CMK (cell line): ENCODE results near the gene CNIH4.
A peak's percentile ranks its signal among the peaks of the same experiment; 100 is the strongest.
"Not testable (repeated sequence)": the region's sequence is repeated elsewhere in the genome, so short reads cannot be mapped to it uniquely, and the experiment has no call there.

Experiments used
- DNase-seq: peaks from one replicate; pipeline ENCODE4 v3.0.0-alpha.2; 2010; ENCODE audit warnings: low read depth

The CNIH4 gene

DNA sequence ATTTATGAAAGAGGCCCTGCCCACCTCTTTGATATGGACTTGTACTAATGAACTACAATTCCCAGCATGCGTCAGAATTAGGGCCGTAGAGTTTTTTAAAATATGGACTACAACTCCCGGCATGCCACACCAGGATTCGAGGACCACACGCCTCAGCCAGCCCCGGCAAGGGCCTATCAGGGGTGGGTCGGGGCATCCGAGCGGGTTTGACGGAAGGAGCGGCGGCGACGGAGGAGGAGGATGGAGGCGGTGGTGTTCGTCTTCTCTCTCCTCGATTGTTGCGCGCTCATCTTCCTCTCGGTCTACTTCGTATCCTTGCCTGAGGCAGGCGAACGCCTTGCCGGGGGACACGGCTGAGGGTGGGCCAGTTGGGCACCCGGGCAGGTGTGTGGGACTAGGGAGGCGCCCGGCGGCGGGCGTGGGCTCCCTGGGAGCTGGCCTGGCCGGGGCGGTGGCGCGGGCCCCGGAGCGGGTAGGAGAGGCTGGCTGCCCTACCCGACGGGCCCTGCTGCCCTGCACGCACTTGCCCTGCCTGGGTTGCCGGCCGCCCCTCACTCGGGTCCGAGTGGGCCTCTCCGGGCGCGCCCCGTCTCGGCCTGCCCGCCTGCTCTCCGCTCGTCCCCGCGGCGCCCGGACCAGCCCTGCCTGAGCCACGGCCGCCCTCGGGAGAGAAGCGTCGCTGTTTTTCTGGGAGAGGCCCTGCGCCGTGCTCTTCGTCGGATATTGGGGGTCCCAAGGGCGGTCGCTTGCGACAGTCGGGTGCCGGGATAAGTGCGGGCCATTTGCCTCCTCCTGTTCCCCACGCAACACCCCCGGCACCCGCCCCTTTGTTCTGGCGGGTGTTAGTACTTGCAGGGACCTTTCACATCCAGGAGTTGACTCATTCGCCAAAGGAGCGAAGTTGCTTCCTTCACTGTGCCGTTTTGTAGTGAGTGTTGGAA lies at the start of gene CNIH4:
Gene CNIH4, plus strand, starts transcription at position 195 of the 941 bp plus-strand sequence. Its CDS starts 46 bp downstream, at position 241.
- peak; percentile 82 for DNase-seq

DNA sequence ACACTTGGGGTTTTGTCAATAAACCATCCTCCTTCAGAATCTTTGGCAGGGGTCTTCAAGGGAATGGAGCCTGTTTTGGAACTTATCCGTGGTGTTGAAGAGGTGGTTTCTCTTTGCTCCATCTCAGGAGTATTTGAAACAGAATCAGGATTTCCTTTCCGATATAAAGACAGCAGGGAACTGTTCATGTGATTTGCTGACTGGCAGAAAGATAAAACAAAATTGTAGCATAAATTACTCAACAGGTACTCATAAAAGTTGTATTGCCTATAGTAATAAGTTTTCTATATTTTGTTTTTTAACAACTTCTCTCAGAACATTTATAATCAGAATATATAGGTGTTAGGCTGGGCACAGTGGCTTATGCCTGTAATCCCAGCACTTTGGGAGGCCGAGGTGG lies 48.6 kb upstream of the CNIH4 start:
- DNase-seq: no peak

DNA sequence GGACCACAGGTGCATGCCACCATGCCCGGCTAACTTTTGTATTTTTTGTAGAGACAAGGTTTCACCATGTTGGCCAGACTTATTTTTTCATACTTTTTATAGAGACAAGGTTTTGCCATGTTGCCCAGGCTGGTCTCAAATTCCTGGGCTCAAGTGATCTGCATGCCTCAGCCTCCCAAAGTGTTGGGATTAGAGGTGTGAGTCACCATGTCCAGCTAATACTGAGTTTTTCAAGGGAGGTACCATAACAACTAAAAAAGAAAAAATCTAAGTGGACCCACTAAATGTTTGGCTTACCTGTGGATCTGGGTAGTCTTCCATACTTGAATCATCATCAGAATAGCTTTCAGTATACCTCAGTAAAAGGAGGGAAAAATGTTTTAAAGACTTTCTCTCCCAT lies 45.2 kb upstream of the CNIH4 start:
- DNase-seq: not testable (repeated sequence)

DNA sequence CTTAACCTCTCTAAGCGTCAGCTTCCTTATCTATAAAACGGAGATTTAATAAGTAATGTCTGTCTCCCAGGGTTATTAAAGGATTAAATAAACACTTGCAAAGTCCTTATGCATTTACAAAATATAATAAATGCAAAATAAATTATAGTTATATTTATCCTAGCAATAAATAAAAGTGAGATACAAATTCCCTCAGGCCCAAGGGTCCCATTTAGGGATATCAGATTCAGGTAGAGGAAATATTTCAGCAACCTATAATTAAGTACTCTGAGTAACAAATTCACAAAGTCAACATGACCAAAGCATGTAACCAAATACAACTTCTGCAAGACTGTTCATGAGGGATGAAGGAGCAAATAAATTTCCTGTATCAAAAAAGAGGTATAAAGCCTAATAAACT lies 44.7 kb upstream of the CNIH4 start:
- DNase-seq: no peak

DNA sequence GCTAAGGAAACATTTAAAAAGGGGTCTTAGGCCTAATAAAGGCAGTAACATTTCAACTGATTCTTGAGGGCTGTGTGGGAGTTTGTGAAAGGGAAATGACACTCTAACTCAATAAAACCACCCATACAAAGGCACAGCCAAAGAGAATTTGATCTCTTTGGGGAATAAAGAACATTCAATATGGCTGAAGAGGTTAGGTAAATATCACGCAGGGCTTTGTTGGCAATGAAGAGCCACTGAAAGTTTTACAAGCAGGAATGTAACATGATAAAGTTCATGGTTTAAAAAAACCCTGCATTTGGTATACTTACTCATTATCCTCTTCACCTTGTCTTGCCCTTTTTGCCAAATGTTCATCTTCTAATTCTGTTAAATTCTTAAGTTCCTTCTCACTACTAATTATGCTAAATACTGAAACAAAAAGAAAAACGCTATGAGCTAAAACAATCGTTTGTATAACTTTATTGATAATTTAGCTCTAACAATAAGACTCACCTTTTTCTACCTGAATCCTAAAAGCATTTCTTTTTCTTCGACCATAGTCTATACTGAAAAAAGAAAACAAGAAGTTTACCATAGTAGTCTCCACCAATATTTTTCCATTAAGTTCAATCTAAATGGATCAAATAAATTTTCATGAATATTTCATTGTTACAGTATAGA lies 39.2 kb upstream of the CNIH4 start:
- no peak for DNase-seq

DNA sequence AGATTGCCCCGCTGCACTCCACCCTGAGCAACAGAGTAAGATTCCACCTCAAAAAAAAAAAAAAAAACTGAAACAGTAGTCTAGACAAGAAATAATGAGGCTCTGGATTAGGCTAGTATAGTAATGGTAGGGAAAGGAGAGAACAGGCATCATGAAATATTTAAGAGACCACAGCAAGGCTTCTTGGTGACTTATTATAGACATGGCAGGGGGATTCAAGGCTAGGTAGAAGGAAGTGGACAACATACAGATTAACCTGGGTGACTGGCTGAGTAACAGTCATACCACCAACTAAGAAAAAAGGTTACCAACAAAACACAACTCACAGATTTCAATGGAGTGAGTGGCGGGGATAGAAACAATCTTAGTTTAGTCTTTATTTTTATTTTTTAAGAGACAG lies 35.0 kb upstream of the CNIH4 start:
- no peak for DNase-seq

DNA sequence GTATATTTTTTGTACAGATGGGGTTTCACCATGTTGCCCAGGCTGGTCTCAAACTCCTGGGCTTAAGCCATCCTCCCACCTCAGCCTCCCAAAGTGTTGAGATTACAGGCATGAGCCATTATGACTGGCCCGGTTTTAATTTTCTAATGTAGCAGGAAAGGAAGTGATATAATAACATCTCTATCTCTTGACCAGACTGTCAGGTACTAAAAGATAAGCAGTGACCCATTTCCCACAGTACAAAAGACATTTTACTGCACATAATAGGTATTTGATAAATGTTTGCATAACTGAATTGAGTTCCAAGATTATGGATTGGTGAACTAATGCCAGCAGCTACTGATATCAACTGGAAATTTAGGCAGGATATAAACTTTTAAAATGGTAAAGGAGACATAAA lies 30.7 kb upstream of the CNIH4 start:
- DNase-seq: no peak

DNA sequence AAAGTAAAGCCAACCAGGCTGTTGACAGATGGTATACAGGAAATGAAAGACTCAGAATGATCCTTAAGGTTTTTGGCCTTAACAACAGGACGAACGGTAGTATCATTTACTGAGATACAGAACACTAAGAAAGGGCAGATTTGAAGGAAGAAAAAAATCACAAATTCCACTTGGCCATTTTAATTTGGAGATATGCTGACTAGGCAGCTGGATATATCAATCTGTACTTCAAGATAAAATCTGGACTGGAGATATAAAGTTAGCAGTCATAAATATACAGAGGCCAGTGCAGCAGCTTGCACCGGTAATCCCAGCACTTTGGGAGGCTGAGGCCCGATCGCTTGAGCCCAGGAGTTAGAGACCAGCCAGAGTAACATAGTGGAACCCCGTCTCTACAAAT lies 28.0 kb upstream of the CNIH4 start:
- DNase-seq: no peak

DNA sequence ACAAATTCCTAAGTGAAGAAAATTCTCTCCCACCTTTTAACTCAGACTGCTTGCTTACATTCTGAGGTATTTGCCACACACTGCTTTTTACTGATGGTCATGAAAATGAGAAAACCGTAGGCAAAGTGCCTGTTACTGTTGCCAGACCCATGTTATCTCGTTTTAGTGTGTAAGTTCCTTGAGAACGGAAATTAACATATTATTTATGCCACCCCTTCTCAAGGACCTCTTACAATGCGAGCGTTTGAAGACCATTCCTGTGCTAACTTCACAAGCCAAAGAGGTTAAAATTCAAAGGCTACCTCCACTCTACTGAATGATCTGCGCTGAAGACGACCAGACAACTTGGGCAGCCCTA lies 27.2 kb upstream of the CNIH4 start:
- DNase-seq: no peak

DNA sequence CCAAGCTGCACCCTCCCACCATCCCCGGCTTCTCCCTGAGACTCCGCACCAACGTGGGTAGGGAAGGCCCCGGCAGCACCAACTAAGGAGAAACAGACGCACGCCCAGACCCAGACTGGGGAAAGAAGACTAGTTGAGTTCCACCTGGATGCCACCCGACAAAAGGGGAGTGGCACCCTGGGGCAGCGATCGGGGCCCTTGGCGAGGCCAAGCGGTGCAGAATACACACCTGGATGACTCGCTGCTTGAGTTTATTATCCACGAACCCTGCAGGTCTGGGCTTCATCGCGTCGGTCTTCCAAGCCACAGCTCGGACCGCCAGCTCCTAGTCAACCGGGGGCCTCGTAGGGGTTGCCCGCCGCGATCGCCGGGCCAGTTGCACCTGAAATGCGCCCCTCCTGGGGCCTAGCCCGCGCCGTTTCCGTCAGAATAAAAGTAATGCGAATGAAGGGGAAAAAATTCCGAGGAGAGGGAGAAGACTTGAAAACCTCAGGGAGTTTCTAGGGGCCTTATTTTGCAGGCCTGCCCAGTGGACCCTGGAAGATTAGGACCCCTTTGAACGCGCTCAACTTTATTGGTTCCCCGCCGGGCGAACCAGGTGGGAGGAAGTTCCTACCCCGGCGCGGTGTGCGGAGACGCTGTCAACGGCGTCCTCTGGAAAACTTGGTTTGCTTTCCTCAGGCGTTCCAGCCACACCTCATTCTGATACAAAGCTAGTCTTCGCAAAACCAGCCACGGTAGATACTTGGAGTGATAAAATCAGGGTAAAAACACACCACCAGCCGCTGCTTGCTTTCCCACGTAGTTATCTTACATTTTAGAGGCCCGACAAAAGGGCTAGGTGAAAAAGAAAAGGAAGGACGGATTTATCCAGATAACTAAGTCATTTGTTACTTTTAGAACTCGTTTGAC lies 26.6 kb upstream of the CNIH4 start, which contains the start of gene NVL:
Gene NVL, minus strand, starts transcription at position 331 of the 912 bp plus-strand sequence. Its CDS starts 45 bp downstream, at position 286.
- DNase-seq: peak; percentile 73

DNA sequence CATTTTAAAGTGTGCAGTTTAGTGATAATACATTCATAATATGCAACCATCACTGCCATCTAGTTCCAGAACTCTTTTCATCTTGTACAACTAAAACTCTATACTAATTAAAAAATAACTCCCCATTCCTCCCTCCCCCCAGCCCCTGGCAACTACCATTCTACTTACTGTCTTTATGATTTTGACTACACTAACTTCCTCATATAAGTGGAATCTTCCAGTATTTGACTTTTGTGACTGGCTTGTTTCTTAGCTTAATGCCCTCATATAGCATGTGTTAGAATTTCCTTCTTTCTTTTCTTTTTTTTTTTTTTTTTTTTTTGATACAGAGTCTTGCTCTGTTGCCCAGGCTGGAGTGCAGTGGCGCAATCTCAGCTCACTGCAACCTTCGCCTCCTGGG lies 25.4 kb upstream of the CNIH4 start:
- DNase-seq: no peak

DNA sequence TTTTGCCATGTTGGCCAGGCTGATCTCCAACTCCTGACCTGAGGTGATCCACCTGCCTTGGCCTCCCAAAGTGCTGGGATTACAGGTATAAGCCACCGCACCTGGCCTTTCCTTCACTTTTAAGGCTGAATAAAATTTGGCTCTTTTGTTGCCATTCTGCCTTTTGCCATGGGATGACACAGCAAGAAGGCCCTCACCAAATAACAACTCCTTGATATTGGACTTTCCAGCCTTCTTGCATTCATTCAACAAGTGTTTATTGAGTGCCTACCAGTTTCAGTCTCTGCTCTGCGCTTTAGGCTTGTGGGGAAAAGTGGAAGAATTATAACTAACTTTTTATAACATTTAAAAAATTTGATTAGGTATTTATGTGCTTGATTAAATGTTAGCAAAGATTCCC lies 24.9 kb upstream of the CNIH4 start:
- no peak for DNase-seq

DNA sequence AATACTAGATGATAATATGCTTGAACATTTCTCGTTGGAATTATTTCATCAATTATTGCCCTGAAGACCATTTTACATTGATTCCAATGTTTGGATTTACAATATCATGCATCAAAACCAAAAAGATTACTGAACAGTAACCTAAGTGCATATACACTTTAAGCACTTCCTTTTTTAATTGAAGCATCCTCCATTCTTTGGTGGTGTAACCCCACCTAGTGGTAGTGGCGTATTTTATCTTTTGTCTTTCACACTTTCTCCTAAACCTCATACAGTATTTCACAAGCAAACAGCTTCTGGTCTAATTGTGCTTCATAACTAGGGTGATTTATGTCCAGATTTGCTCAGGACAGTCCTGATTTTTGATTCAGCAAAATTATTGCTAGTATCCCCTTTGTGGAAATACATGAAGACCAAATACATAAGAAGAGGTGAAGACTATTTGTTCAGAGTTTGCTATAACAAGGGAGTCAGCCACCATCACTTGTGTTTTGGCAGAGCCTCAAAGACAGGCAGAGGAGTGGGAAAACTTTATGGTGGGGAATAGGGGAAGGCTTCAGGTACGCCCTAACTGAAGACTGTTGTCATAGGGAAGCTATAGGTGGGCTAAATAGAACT lies 23.3 kb upstream of the CNIH4 start:
- no peak for DNase-seq

DNA sequence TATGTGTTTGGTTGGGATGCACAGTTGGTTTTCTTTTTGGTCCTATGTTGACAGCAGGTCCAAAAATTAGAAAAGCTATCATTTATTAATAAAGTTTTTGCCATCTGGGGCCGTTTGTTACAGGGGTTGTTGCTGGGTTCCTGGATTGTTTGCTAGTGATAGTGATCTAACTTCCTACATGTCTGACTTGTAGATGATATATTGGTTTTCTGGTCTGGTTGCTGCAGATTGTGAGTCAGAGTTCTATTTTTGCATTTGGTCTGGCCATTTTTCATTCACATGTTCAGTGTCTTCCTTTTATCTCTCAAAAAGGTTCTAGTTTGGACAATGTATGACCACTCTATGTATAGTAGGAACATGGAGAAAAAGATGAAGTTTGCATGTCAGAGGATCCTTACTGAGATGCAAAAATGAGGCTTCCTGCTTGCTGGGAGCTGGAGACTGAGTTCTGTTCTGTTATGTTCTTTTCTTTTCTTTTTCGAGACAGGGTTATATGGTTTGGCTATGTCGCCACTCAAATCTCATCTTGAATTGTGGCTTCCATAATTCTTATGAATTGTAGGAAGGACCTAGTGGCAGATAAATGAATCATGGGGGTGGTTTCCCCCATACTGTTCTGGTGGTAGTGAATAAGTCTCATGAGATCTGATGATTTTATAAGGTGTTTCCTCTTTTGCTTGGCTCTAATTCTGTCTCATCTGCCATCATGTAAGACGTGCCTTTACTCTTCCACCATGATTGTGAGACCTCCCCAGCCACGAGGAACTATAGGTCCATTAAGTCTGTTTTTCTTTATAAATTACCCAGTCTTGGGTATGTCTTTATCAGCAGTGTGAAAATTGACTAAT lies 22.5 kb upstream of the CNIH4 start:
- DNase-seq: no peak

DNA sequence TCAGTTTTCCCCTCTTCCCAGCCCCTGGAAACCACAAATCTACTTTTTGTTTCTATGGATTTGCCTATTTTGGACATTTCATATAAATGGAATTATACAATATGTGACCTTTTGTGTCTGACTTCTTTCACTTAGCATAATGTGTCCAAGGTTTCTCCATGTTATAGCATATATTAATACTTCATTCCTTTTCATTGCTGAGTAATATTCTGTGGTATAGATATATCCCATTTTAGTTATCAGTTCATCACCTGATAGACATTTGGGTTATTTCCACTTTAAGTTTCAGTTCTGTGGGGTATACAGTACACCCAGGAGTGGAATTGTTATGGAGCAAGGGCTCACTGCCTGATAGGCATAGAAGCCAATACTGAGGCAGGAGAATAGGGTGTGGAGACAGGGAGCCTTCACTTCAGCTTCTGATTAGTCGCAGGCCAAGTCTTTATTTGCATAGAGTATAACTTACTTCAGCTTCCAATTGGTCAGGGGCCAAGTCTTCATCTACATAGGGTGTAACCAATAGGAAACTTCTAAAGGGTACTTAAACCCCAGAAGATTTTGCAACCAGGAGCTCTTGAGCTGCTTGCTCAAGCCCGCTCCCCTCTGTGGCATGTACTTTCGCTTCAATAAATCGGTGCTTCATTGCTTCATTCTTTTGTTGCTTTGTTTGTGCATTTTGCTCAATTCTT lies 18.4 kb upstream of the CNIH4 start:
- DNase-seq: no peak

DNA sequence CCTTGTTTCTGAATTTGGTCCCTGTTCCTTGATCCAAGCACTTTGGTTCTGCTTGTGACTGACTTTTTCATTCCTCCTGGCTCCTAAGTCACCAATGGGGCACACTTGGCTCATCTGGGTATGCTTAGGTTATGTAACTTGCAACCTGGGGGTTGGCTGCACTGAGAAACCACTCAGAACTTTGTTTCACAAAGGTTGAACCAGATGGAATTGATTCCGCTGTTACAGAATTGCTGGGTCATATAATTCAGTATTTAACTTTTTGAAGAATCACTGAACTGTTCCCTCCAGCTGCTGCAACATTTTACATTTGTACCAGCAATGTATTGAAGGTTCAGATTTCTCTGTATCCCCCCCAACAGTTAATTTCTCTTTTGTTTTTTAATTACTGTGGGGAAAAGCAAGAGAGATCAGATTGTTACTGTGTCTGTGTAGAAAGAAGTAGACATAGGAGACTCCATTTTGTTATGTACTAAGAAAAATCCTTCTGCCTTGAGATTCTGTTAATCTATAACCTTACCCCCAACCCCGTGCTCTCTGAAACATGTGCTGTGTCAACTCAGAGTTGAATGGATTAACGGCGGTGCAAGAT lies 17.1 kb upstream of the CNIH4 start:
- no peak for DNase-seq

DNA sequence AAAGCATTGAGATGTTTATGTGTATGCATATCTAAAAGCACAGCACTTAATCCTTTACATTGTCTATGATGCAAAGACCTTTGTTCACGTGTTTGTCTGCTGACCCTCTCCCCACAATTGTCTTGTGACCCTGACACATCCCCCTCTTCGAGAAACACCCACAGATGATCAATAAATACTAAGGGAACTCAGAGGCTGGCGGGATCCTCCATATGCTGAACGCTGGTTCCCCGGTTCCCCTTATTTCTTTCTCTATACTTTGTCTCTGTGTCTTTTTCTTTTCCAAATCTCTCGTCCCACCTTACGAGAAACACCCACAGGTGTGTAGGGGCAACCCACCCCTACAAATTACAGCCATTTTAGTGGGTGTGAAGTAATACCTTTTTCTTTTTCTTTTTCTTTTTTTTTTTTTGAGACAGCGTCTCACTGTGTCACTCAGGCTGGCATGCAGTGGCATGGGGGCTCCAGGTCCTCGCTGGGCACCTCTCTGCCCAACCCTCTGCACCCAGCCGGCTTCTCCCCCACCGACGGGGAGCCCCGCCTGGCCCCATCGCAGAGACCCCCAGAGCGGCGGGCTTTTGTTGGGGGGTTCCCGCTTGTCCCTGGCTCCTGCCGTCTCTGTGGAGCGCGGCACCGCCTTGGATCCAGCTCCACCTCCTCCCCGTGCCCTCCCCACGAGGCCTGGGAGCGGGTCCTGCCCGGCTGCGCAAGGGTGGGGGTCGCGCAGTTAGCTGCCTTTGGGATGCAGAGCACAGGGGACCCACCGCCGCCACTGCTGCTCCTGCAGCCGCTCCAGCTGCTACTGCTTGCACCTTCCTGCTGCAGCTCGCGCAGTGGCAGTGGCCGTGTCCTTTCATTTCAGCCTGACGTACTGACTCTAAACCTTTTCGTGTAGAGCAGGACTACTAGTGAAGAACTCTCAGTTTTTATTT lies 16.0 kb upstream of the CNIH4 start:
- DNase-seq: not testable (repeated sequence)

DNA sequence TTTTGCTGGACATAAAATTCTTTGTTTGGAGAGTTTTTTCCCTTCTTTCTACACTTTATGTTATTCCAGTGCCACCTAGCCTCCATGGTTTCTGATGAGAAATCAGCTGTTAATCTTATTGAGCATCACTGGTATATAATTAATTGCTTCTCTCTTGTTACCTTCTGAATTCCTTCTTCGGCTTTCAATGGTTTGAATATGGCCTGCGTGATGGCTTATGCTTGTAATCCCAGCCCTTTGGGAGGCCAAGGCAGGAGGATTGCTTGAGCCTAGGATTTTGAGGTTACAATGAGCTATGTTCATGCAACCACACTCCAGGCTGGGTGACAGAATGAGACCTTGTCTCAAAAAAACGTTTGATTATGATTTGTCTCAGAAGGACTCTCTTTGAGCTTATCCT lies 13.0 kb upstream of the CNIH4 start:
- DNase-seq: no peak

DNA sequence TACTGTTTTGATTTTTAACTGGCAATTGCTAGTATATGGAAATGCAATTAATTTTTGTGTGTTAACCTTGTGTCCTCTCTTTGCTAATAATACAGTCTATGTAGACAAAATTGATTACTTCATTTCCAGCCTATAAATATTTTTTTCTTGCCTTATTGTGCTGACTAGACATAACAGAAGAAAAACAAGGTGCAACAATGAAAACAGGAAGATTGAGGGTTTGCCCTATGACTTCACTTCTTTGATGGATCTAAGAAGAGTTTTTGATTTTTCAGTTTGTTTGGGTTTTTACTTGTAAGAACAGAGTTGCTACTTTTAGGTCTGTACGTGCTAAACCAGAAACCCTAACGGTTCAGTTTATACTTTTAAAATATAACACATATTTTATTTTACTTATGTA lies 8.5 kb upstream of the CNIH4 start:
- no peak for DNase-seq
